Smooth muscle cell (in vitro differentiated cells): ENCODE results near the gene CCSER1. TPM values are rescaled to one million over a fixed set of nuclear protein-coding genes. Genes with fewer than 3 reads are reported as not detected.

Experiments used
- DNase-seq: peaks from one replicate; lab custom pipeline; 2025; ENCODE audit not compliant: unreplicated experiment; lab: John Stamatoyannopoulos, UW
- H2AFZ ChIP-seq: fragments of 200-600 bp; sonication (generic); 2 replicates; pipeline ENCODE4 v1.6.0; 2016; ENCODE audit warnings: antibody characterized with exemption, low read depth, mild to moderate bottlenecking
- H3F3A ChIP-seq: fragments of 200-600 bp; sonication (generic); 2 replicates; pipeline ENCODE4 v1.6.0; 2017; ENCODE audit warnings: antibody characterized with exemption, low read depth
- H3K27ac ChIP-seq: fragments of 200-600 bp; sonication (generic); 2 replicates; pipeline ENCODE4 v1.5.1; 2016; ENCODE audit warnings: low read depth, mild to moderate bottlenecking
- H3K27me3 ChIP-seq: fragments of 200-600 bp; sonication (generic); 2 replicates; pipeline ENCODE4 v1.6.1; 2016; ENCODE audit warnings: low read depth, mild to moderate bottlenecking
- H3K36me3 ChIP-seq: fragments of 200-600 bp; sonication (generic); 2 replicates; pipeline ENCODE4 v1.5.1; 2016; ENCODE audit warnings: low read depth
- H3K4me1 ChIP-seq: fragments of 200-600 bp; sonication (generic); 2 replicates; pipeline ENCODE4 v1.5.1; 2016; ENCODE audit warnings: low read depth
- H3K4me2 ChIP-seq: fragments of 200-600 bp; sonication (generic); 2 replicates; pipeline ENCODE4 v1.6.0; 2016; ENCODE audit warnings: mild to moderate bottlenecking
- H3K4me3 ChIP-seq: fragments of 200-600 bp; sonication (generic); 2 replicates; pipeline ENCODE4 v1.5.1; 2016; ENCODE audit warnings: mild to moderate bottlenecking
- H3K79me2 ChIP-seq: fragments of 200-600 bp; sonication (generic); 2 replicates; pipeline ENCODE4 v1.6.0; 2016; ENCODE audit warnings: low read depth, mild to moderate bottlenecking
- H3K9ac ChIP-seq: fragments of 200-600 bp; sonication (generic); 2 replicates; pipeline ENCODE4 v1.6.0; 2016; ENCODE audit warnings: low read depth
- H3K9me3 ChIP-seq: fragments of 200-600 bp; sonication (generic); replicated peaks from 2 replicates; pipeline ENCODE4 v1.5.1; 2016; ENCODE audit warnings: low read depth
- H4K20me1 ChIP-seq: fragments of 200-600 bp; sonication (generic); 2 replicates; pipeline ENCODE4 v1.6.0; 2016; ENCODE audit warnings: low read depth
- whole genome bisulfite sequencing: methylation state at CpG from one replicate; pipeline ENCODE4 v1.1.7; 2016; ENCODE audit warnings: low lambda C conversion rate; 5-methylcytosine and 5-hydroxymethylcytosine counted together
- polyA plus RNA-seq: library from polyadenylated mRNA; unstranded; fragments of >200 nt; fragmentation: Nextera tagmentation; extraction: Ambion mirVana; gene quantifications from 2 replicates; pipeline ENCODE4 v1.2.1, GENCODE V29; 2016
- total RNA-seq: library from RNA; depleted of rRNA; stranded (reverse); fragments of >200 nt; gene quantifications from 2 replicates; pipeline ENCODE4 v1.2.3, GENCODE V29; 2014
- TF ChIP-seq, protein P1 (sequence below): fragments of 200-600 bp; sonication (generic); IDR thresholded peaks from 2 replicates; pipeline ENCODE4 v1.5.1; 2017; ENCODE audit warnings: borderline replicate concordance, mild to moderate bottlenecking, antibody characterized with exemption; ENCODE audit not compliant: insufficient read depth, poor library complexity, severe bottlenecking

Gene CCSER1
- total and polyA plus RNA-seq, 2 experiments from 2014 or later: 0.76 TPM; not detected in 1

DNA sequence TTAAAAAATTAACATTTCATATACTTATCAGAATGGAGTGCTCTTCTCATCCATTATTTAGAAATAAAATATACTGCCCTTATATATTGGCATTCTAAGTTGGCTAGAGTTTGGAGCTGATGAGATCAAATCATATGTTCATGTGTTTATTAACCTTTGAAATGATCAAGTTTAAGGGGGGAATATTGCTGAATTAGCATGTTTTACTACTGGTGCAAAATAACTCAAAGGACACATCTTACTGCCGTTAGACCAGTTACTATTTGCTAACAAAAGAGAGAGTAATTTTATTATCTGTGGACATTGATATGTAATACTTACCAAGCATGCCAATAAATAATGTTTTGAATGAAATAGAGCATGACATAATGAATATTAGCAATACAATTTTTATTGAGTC, 901.0 kb downstream of the CCSER1 start:
- H3K27me3 ChIP-seq: no peaks in the 10 kb centered on the region
- H3K79me2 ChIP-seq: no peaks in the 10 kb centered on the region
- no peaks in the 10 kb centered on the region for H3K36me3 ChIP-seq
- 100% methylated on average over 1 of the region's 1 CpG for WGBS
- no peaks in the 10 kb centered on the region for H3K9me3 ChIP-seq
- H2AFZ ChIP-seq: no peak overlapping the region
- H3K4me2 ChIP-seq: no peak overlapping the region
- H4K20me1 ChIP-seq: no peaks in the 10 kb centered on the region
- no peak for DNase-seq
- TF ChIP-seq, protein P1, sequence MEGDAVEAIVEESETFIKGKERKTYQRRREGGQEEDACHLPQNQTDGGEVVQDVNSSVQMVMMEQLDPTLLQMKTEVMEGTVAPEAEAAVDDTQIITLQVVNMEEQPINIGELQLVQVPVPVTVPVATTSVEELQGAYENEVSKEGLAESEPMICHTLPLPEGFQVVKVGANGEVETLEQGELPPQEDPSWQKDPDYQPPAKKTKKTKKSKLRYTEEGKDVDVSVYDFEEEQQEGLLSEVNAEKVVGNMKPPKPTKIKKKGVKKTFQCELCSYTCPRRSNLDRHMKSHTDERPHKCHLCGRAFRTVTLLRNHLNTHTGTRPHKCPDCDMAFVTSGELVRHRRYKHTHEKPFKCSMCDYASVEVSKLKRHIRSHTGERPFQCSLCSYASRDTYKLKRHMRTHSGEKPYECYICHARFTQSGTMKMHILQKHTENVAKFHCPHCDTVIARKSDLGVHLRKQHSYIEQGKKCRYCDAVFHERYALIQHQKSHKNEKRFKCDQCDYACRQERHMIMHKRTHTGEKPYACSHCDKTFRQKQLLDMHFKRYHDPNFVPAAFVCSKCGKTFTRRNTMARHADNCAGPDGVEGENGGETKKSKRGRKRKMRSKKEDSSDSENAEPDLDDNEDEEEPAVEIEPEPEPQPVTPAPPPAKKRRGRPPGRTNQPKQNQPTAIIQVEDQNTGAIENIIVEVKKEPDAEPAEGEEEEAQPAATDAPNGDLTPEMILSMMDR: no peak
- no peak overlapping the region for H3K9ac ChIP-seq
- no peak overlapping the region for H3K4me3 ChIP-seq
- H3F3A ChIP-seq: no peaks in the 10 kb centered on the region
- H3K4me1 ChIP-seq: no peaks in the 10 kb centered on the region
- H3K27ac ChIP-seq: no peak overlapping the region

DNA sequence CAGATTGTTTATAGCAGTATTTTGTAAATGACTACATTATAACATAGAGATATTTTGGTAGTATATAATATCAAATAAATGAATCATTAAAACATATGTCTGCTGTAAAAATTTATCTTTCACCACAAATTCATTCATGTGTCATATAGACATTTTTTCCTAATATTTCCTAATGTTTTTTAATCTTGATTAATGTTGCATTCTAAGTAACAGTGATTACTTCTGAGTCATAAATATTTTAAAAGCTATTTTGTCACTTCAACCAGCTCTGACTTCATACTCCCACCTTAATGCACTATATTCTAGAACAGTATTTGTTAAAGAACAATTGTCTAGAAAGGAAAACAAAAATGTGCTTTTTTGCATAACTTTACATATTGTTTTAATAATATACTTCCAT, 904.6 kb downstream of the CCSER1 start:
- TF ChIP-seq, protein P1: no peak
- Histone ChIP-seq H2AFZ (no peak overlapping the region), H3K4me1 (no peaks in the 10 kb centered on the region), H3K79me2 (no peaks in the 10 kb centered on the region), H3K9me3 (no peaks in the 10 kb centered on the region), H3K36me3 (no peaks in the 10 kb centered on the region), H3K4me2 (no peak overlapping the region), H4K20me1 (no peaks in the 10 kb centered on the region), H3F3A (no peaks in the 10 kb centered on the region), H3K4me3 (no peak overlapping the region), H3K9ac (no peak overlapping the region), H3K27ac (no peak overlapping the region), H3K27me3 (no peaks in the 10 kb centered on the region)
- no peak for DNase-seq

DNA sequence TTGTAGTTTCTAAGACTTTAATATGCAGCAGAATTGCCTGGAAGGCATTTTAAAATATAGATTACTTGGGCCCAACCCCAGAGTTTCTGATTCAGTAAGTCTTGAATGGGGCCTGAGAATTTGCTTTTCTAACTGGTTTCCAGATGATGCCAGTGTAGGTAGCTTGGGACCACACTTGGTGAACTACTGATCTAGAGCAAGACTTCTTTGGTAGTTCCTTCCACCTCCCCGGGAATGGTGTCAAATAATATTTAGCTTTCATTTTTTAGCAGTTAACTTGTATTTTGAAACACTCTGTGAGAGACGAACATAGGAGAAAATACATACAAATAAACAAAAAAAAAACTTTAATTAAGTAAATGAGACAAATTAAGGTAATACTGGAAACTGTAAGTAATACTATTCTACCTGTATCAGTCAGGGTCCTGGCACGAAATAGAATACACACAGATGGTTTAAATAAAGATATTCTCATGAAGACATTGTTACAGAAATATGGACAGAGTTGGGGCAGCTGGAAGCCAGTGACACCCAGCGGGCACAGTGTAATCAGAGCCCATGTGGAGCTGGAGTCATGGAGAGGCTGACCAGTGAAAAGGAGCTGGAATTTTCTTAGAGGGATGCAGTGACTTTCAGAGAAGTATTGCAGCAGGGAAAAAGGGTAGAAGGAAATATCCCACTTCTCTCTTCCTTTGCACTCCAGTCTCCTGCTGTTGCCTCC, 905.7 kb downstream of the CCSER1 start:
- Histone ChIP-seq H3K9ac (no peak overlapping the region), H3K4me2 (no peak overlapping the region), H3K4me1 (no peaks in the 10 kb centered on the region), H3K9me3 (no peaks in the 10 kb centered on the region), H4K20me1 (no peaks in the 10 kb centered on the region), H3F3A (no peaks in the 10 kb centered on the region), H3K36me3 (no peaks in the 10 kb centered on the region), H3K4me3 (no peak overlapping the region), H3K27me3 (no peaks in the 10 kb centered on the region), H2AFZ (no peak overlapping the region), H3K27ac (no peak overlapping the region), H3K79me2 (no peaks in the 10 kb centered on the region)
- whole genome bisulfite sequencing: 71% methylated on average over 4 of the region's 4 CpGs
- TF ChIP-seq, protein P1: no peak
- no peak for DNase-seq

DNA sequence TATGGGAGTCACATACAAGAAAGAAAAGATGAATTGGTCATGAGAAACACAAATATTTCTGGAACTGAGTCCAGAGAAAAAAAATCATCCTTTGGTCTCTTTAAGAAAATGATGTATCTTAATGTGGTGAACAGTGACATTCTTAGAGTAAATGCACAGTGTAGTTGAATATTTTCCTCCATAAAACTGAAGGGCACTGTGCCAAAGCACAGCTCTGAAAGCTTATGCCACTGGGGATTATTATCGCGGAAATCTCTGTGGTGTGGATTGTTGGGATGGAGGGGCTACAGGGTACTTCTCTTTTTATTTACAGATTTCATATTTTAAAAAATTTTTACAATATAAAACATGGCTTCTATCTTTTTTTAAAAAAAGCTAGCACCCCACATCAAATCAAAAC, 908.1 kb downstream of the CCSER1 start:
- Histone ChIP-seq H3K27ac (no peak overlapping the region), H3K4me1 (no peaks in the 10 kb centered on the region), H4K20me1 (no peaks in the 10 kb centered on the region), H3K27me3 (no peaks in the 10 kb centered on the region), H3K9me3 (no peaks in the 10 kb centered on the region), H3K4me2 (peak overlapping the region; percentile 10), H3K9ac (no peak overlapping the region), H3K79me2 (no peaks in the 10 kb centered on the region), H3K4me3 (no peak overlapping the region), H3K36me3 (no peaks in the 10 kb centered on the region), H2AFZ (no peak overlapping the region), H3F3A (no peaks in the 10 kb centered on the region)
- DNase-seq: no peak
- TF ChIP-seq, protein P1: no peak
- 73% methylated on average over 2 of the region's 2 CpGs for WGBS
